ENCODE data around the gene FLNC.

The FLNC gene

DNA sequence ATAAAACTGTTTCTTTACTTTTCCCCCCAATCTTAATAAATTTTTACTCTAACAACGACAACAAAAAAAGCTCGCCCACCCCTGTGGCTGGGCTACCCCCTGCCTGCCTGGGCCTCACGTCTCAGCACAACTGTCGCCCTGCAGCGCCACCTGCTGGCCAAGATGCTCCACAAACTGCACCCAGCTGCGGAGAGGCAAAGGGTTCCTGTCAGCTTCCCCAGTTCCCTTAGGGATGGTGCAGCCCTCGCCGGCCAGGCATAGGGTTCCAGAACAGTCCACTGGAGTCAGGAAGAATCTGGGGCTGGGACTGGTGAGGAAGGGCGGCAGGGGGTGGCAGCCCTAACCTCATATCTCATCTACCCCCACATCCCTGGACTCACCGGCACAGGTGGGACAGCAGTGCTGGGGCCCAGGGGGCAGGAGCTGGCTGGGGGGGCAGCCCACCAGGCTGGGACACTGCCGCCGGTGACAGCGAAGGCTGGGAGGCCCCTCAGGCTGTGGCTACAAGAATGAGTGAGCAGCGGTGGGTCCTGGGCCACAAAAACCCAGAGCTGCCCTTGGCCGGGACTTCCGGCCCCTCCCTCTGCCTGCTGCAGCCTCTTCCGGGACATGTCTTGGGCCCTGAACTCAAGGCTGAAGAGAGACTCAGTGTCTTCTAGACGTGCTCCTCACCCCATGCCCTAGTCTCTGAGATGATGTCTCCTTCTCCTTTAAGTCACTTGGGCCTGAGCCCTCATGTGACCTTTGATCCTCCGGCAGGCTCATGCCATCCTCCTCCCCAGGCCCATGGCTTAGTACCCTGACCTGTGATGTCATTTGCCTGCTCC is 53.6 kb downstream of the FLNC start:
- DNase-seq = peak; percentile 90

DNA sequence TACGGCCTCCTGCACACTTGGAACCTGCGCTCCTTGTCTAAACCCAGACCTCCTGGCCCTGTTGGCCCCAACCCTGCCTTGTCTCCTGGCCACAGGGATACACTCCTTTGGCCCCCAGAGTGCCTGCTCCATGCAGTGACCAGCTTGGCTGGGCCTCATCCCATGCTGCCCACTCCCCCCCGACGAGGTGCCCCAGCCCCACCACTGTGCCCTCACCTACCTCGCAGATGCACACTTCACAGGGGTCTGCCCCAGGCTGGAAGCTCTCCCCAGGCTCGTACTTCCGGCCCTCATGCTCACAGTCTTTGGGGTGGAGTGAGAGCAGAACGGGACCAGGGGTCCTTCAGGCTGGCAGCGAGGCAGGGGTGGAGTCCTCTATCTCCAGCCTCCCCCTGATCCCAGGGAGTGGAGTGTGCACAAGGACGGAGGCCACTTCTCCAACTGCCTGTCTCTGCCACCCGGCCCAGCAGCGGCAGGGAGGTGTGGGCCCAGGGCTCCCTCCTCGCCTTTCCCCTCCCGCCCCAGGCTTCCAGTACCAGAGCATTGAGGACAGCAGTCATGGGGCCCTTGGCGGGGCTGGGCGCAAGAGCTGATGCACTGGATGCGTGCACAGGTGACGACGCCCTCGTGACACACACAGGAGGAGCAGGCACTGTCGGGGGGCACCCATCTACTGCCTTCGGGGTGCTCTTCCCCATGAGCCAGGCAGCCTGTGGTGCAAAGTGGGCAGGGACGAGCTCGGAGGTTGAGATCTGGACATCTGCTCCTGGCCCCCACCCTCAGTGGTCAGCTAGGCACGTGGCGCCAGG is 54.6 kb downstream of the FLNC start:
- DNase-seq = no peak

- DNase-seq = no peak
Observed at GRCh38 chr7:128885370-128886187, 55.4 kb downstream of the FLNC start.

DNA sequence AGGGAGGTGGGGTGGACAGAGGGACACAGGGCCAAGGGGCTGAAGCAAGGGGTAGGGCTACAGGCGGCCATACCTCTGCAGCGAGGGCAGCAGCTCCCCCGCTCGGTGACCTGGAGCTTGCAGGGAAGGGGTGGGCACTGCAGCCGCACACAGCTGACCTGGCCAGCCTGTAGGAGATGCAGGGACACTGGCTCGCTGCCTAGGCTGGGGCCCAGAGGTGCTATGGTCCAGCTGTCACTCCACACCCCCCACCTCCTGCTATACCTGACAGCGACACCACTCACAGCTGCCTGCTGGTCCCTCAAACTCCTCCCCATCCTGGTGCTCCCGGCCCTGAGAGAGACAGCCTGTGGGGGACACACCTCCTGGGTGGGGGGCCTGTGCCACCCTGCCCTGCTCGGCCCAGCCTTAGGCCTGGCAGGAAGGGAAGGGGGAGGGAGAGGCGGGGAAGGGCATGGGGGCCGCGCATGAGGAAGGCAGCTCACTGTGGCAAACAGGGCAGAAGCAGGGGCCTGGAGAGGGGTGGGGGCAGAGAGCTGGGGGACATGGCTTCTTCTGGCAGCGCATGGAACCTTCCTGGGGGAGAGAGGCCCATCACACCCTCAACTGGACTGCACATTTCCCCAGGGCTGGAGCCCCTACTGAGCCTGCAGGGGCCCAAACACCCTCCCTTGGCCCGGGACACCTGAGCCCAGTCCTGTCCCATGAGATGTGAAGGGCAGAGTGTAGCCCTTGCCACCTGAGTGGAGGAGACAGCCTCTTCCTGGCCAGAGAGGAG is 56.4 kb downstream of the FLNC start:
- DNase-seq = no peak

GRCh38 chr7:128887169-128888038 is 57.2 kb downstream of the FLNC start:
- no peak for DNase-seq

DNA sequence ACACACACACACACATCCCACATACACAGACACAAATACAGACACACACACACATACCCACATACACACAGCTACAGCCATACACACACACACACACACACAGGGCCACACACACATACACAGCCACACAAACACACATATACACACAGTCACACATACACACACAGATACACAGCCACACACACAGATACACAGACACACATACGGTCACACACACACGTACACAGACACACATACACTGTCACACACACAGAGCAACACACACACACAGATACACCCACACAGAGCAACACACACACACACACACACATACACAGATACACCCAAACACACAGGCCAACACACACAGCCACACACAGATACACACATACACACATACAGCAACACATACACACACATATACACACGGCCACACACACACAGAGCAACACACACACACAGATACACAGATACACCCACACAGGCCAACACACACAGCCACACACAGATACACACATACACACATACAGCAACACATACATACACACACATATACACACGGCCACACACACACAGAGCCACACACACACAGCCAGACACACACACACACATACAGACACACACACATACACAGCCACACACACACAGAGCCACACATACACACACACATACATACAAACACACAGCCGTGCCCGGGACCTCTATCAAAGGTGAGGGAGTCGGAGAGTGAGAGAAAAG is 58.0 kb downstream of the FLNC start:
- no peak for DNase-seq

GRCh38 chr7:128888756-128889095 is 58.5 kb downstream of the FLNC start:
- DNase-seq = no peak

DNA sequence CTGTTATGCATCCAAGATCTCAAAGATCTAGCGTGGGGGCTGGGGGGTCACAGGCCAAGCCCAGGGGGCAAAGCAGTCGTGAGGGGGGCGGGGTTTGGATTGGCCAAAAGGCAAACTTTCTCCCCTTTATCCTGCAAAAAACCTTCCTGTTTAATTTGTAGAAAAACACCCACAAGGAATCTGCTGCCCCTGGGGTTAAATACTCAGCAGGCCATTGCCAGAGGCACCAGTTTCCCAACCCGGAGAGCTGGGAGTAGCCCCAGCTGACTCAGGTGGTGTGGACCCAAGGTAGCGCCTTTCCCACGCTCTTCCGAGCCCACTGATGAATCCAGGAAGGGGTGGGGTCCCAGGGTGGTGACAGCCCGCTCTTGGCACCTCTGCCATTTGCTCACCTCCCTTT is 58.9 kb downstream of the FLNC start:
- no peak for DNase-seq

GRCh38 chr7:128890306-128891109 is 60.3 kb downstream of the FLNC start:
- DNase-seq = no peak

DNA sequence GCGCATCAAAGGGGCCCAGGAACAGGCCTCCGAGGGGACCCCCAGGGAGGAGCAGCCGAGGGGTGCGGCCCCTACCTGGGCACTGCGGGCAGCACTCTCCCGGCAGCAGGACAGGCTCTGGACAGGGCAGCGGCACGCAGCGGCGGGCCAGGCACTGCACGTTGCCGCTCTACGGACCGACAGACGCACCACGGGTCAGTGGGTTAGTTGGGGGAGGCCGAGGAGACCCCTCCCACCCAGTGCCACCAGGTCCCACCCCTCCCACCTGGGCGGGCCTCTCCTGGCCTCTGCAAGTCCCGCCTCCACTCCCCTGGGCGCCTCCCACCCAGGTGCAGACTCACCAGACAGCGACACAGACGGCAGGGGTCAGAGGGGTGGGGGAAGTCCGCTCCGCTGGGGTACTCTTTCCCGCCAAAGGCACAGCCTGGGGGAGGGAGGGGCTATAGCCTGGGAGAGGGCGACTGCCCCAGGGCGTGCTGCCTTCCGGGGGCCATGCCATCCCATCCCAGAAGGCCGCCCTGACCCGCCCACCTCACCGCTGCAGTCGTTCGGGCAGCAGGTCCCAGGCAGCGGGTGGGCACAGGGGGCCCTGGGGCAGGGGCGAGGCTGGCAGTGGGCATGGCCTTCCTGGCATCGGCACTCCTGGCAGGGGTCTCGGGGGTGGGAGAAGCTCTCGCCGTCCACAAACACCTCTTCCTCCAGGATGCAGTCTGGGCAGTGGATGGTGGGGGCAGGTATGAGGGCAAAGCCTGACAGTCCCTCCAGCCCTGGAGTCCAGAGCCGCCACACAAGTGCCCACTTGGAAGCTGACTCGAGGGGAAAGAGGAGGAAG is 61.1 kb downstream of the FLNC start:
- peak; percentile 37 for DNase-seq

DNA sequence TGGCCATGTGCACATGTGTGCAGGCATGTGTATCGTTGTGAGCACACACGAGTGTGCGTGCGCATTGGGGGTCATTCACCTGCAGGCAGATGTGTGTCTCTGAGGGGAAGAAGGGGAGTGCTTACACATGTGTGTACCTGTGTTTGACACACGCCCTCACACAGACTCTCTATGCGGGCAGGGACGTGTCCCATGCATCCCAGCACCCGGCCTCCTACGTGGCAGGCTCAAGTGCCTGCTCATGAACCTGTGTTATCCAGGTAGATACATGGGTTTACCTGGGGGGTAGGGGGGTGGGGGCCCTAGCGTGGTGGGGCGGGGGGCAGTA is 61.7 kb downstream of the FLNC start:
- DNase-seq = no peak

GRCh38 chr7:128892521-128893250 is 62.5 kb downstream of the FLNC start:
- no peak for DNase-seq

DNA sequence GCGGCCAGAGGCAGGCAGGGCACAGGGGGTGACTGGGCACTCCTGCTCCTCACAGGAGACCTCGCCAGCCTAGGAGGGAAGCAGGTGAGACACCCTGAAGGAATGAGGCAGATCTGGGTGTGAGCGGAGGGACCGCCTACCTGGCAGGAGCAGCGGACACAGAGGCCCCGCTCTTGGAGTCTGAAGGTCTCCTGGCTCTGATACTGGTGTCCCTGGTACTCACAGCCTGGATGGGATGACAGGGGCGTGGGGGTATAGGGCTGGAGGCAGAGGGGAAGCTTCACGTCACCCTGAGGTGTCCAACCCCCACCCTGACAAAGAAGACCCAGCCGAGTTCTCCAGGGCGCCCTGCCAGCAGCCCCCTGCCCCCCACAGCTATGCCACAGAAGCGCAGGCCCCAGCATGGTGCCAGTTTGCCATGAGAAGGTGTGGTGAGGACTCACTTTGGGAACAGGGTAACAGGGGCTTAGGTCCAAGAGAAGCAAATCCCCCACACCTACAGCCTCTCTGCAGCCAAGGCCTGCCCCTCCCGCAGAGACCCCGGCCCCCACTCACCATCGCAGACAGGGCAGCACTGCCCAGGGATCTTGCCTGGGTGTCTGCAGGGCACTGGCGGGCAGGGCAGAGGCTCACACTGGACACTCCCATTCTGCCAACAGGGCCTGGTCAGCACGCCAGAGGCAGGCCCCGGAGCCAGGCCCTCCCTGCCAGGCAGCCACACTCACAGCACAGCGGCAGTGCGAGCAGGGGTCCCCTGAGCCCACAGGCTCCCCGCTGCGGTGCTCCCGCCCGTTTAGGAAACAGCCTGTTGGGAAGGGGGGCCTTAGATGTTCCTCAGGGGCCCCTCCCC is 63.3 kb downstream of the FLNC start:
- DNase-seq = no peak

GRCh38 chr7:128894101-128894440 is 63.9 kb downstream of the FLNC start:
- no peak for DNase-seq

- no peak for DNase-seq
Observed at GRCh38 chr7:128895320-128895719, 65.1 kb downstream of the FLNC start.

DNA sequence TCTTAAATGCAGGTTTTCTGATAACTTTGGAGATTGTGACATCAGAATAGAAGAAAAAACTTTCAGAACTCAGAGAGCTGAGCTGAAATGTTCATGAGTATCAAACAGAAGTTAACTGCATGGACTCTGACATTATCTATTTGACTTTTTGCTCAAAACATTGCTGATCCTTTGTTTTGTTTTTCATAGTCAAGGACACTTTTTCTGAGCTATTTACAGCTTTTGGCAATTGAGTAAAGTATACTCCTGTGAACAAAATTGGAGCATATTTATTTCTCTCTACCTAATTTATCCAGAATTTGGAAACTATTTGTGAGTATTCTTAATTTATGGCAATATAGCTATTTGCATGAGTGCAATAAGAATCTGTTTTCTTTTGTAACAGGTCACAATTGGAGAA is 69.2 kb downstream of the FLNC start:
- DNase-seq = no peak

DNA sequence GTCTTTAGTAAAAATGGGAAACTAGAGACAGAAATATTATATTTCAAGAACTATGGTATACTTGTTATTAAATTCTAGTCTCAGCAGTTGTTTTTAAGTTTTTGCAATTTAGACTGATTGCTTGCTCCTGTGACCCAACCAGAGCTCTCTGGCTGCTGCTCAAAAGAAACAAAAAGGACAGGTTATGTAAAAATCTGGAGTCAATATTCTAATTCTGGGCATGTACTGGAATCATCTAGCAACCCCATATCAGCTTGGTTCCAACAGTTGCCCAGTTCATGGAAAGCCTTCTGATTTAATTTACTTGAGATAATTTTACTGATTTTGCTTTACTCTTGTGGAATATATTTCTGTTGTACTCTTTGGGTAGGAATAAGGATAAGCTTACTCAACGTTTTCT is 70.0 kb downstream of the FLNC start:
- no peak for DNase-seq

All from stimulated activated CD4-positive, alpha-beta T cell treated with anti-CD3 and anti-CD28 coated beads, Interleukin-4, amount 100 ng/mL, for 1 hour (primary cell).